Limb (tissue), 2 donors: ENCODE measurements around the gene MEIOB.

Experiments
- DNase-seq, 2 donors: peaks; one replicate each; pipeline ENCODE4 v3.0.0-alpha.2; 2016; ENCODE audit errors: extremely low spot score in 2 of 2

MEIOB gene

DNA sequence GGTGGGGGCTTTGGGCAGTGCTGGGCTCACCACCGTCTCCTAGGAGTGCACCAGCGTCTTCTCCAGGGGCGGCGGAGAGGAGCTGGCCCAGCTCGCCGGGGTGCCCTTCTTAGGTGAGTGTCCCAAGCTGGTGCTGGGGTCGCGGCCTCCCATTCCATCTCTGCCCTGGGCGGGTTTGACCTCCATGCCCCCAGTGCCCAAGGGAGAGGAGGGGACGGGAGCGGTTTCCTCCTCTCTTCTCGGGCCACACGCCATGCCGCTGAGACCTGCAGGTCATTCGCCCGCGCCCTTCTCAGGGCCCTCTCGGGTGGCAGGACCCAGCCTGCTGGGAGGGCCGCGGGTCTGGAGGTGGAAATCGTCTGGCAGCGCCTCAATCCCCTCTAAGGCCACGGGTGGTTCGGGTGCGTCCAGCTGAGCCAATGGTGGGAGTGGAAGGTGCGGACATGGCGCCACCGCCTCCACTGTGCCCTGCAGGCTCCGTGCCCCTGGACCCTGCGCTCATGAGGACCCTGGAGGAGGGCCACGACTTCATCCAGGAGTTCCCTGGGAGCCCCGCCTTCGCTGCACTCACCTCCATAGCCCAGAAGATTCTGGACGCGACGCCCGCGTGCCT, 83.8 kb downstream of the MEIOB start:
- DNase-seq: no peak

DNA sequence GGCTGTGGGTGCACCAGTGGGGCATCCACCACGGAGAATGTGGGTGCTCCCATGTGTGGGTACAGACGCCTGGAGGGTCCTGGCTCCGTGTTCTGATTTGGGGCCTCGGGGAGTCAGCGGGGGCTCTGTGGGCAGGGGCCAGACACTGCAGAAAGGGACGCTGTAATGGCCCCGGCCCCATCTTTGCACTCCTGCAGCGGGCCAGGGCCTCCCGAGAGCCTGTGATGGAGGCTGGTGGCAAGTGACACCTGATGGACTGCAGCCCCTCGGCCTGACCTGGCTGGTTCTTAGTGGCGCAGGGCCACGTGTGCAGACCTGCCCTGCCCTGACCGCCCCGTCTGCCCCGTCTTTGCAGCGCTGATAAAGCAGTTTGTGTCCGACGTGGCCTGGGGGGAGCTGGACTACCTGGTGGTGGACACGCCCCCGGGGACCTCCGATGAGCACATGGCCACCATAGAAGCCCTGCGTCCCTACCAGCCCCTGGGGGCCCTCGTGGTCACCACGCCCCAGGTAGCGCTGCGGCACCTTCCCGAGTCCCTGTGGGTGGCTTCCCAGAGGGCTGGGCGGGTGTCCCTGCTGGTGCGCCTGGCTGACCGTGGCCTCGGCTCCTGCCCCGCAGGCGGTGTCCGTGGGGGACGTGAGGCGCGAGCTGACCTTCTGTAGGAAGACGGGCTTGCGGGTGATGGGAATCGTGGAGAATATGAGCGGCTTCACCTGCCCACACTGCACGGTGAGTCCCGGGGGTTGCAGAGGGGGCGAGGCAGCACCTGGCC, 84.5 kb downstream of the MEIOB start:
- DNase-seq: peak in 1 of 2 donors; percentile 28

DNA sequence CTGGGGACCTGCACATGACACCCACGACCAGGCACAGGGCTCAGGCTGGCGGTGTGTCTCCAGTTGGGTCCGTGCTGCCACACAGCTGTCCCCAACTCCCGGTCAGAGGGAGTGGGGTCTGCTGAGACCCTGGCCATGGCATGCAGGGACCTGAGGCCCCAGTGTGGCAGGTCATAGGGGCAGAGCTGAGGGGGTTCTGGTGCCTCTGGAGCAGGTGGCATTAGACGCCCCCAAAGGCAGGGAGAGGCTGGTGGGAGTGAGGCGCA, 85.0 kb downstream of the MEIOB start:
- no peak for DNase-seq

DNA sequence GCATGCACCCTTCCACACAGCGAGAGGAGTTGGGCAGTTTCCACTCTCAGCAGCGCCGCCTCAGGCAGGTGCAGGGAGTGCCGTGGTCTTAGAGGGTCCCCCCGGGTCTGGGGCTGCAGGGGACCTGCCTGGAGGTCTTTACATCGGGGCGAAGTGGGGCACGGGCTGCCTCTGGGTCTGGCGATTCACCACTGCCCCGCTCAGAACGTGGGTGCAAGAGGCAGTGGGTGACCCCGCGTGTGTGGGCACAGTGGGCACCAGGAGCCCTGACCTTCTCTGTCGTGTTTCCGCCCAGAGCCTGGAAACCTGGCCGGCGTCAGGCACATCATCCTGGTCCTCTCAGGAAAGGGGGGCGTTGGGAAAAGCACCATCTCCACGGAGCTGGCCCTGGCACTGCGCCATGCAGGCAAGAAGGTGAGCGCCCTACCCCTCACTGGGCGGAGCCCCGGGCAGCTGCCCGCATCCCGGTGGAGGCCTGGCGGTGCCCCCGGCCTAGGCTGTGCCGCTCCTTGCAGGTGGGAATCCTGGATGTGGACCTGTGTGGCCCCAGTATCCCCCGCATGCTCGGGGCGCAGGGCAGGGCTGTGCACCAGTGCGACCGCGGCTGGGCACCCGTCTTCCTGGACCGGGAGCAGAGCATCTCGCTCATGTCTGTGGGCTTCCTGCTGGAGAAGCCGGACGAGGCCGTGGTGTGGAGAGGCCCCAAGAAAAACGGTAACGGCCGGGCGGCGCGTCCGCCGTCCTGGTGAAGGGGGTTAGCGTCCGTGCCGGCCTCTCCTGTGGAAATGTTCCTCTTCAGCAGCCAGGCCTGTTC, 85.5 kb downstream of the MEIOB start:
- DNase-seq: peak in 1 of 2 donors; percentile 29

DNA sequence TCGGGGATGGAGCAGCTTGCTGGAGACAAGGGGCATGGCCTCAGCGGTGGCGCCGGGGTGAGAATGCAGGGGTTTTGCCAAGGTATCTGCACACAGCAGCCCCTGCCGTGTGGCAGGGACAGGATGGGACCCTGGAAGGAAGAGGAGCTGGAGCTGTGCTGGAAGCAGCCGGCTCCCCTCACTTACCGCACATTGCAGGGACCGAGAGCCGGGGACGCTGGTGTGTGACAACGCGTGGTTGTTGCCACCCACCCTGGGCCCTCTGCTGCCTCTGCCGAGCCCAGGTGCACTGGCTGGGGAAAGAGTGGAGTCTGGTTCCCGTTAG, 86.2 kb downstream of the MEIOB start:
- DNase-seq: no peak

DNA sequence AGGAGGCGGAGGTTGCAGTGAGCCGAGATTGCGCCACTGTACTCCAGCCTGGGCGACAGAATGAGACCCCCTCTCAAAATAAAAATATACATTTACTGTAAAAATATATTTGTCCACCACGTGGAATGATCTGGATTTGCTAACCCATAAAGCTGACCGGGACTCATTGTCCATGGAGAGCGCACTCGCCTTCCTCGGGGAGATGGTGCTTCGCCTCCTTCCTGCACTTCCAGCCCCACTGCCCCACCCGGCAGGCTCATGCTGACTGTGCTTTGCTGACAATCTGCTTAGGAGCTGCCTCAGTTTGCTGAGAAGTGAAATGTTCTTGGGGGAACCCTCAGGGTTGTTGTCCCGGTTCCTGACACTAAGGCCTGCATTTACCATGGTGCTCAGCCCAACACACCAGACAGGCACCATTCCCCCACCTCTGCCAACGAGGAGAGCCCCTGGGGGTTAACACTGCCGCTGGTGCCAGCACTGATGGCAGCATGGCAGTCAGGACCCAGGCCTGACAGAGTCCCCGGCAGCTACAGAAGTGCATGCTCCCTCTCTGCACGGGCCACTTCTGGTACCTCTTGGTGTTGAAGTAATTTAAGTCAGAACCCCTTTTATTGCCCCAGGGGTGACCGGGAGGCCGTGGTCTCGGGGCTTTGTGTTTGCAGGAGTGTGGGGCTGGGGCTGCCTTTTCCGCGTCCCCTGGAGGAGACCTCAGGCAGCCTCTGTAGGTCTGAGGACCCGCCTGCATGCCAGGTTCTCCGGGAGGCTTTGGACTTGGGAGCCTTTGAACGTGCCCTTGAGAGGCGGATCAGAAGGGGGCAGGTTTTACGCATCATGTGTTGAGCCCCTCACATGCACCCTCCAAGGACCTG, 86.8 kb downstream of the MEIOB start:
- DNase-seq: no peak
